Stimulated activated naive CD8-positive, alpha-beta T cell treated with anti-CD3 and anti-CD28 coated beads, Interleukin-15, Interleukin-2, amounts not matched to agents 100 U/mL and 50 U/mL, for 24 hours (primary cell): ENCODE measurements around the gene RINT1.
A peak's percentile ranks its signal among the peaks of the same experiment; 100 is the strongest.
"Not testable (repeated sequence)": the region's sequence is repeated elsewhere in the genome, so short reads cannot be mapped to it uniquely, and the experiment has no call there.

Experiments
- ATAC-seq: fragments of 150-1000 bp; cut with Tn5 transposase; one replicate; pipeline ENCODE4 v1.10.0; 2021
- DNase-seq: peaks from one replicate; pipeline ENCODE4 v3.0.0; 2021

Gene RINT1

GRCh38 chr7:105532709-105533460 is 884 bp downstream of the RINT1 start:
- no peak for ATAC-seq
- DNase-seq = no peak

GRCh38 chr7:105538339-105538738 is 6.3 kb downstream of the RINT1 start:
- DNase-seq (no peak), ATAC-seq (no peak)

DNA sequence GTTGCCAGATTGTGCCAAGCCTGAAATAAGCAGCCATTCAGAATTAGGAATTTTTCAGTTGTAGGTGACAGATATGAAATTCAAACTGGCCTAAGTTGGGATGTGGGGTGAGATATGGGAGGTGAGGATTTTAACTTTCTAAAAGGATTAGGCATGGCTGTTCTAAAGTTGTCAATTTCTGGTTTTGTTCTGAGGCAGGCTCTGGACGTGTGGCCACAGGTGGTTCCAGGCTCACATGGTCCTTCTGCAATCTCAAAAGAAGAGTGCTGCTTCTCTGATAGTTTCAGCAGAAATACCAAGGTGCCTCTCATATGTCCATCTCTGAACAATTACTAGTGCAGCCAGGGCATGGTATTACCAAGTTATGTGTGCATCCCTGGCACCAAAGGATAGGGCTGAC is 27.9 kb downstream of the RINT1 start:
- ATAC-seq (no peak), DNase-seq (no peak)

GRCh38 chr7:105565190-105565589 is 33.2 kb downstream of the RINT1 start:
- DNase-seq (no peak), ATAC-seq (no peak)

GRCh38 chr7:105567024-105567423 is 35.0 kb downstream of the RINT1 start:
- DNase-seq (no peak), ATAC-seq (no peak)

DNA sequence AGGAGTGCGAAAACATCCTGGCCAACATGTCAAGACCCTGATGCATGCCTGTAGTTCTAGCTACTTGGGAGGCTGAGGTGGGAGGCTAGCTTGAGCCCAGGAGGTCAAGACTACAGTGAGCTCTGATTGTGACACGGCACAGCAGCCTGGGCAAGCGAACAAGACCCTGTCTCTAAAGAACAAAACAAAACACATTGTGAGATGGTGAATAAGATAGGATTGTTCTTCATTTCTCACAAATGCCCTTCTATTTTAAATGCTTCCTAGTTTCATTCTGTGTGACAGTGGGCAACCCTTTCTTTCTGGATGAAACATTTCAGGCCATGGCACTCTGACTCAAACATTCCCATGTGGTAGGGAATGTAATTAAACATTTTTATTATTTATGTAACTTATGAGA is 35.8 kb downstream of the RINT1 start:
- DNase-seq (no peak), ATAC-seq (no peak)

DNA sequence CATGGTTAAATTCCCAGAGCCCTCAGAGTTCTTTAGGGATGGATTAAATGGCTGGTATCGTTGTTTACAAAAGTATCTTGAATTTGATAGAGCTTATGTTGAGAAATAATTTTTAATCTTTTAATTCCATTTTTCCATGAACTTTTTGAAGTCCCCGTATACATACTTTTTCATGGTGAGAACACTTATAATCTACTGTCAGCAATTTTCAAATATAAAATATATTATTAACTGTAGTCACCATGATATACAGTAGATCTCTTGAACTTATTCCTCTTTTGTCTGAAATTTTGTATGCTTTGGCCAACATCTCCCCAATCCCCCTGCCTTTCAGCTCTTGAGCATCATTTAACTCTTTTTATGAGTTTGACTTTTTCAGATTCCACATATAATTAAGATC is 39.9 kb downstream of the RINT1 start:
- no peak for ATAC-seq

DNA sequence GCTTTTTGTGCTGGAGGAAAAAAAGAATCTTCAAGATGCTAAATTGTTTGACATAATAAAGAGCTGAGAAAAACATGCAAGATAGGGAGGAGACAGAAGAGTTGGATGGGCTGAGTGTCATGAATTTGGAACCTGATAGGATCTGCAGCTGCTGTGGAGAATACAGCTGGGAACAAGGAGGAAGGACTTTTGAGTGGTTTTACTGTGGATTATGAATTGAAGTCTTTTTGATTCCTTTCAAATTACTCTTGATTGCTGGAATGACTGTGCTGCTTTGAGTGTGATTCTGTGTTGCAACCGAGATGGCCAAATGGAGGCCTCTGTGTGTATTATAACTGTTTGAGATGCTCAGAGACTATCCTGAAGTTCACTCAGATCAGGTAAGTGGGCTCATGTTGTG is 45.2 kb downstream of the RINT1 start:
- ATAC-seq = no peak

More for the DNA sequence above, 39.9 kb downstream of the RINT1 start:
- DNase-seq = no peak

DNA sequence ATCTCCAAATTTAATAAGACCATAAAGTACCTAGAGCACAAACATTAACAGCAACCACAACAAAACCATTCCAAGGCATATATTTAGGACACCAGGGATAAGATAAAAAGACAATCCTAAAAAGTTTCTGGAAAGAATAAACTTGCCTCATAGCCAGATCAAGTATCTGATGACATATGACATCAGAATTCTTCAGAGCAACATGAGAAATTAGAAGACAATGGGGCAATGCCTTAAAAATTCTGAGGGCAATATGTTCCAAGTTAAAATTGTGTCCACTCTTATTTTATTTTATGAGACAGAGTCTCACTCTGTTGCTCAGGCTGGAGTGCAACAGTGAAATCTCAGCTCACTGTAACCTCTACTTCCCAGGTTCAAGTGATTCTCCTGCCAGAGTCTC is 46.5 kb downstream of the RINT1 start:
- DNase-seq (no peak), ATAC-seq (no peak)

More for the DNA sequence above, 45.2 kb downstream of the RINT1 start:
- no peak for DNase-seq

DNA sequence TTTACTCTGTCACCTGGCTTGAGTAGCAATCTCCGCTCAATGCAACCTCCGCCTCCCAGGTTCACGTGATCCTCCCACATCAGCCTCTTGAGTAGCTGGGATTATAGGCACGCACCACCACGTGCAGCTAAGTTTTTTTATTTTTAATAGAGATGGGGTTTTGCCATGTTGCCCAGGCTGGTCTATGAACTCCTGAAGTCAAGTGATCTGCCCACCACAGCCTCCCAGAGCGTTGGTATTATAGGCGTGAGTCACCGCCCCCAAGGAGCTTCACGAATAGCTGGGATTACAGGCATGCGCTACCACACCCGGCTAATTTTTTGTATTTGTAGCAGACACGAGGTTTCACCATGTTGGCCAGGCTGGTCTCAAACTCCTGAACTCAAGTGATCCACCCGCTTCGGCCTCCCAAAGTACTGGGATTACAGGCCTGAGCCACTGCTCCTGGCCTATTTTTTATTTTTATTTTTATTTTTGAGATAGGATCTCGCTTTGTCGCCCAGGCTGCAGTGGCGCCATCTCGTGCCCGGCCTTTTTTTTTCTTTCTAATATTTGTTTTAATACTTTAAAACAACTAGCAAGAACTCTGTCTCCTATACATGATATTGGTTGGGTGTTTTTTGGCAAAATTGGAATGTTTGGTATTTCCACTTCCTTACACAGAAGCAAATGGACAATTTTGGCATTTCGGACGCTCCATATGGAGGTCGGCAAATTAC is 48.2 kb downstream of the RINT1 start:
- ATAC-seq (no peak), DNase-seq (no peak)

DNA sequence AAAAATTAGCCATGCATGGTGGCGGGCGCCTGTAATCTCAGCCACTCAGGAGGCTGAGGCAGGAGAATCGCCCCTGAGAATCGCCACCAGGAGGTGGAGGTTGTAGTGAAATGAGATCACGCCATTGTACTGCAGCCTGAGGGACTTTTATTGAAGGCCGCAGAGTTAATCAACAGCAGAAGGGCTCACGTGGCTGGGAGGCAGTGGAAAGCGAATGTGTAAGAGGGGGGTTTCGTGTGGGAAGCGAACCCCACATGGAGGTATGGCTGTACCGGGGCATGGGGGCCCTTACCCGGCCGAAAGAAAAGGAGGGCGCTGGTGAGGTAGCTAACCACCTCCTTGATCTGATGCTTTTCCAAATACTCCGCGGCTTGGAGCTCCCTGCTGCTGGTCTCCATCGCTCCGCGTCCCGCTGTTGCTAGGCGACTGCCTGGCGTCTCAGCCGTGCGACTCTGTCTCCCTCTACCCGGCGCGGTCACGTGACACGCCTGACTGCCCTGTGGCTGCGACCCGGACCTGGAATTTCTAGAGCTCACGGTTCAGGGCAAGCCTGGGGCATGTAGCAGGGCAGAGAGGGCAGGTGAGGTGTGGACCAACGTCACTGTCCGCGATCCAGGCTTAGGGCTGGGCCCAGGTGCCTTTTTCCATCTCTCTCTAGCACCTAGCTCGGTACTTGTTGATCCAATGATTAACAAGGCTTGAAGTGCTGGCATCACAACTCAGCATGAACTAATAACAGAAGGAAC is 49.2 kb downstream of the RINT1 start, which contains the start of gene EFCAB10:
EFCAB10 (minus strand) TSS at position 428 of the 746 bp plus-strand sequence; CDS start at position 398, 30 bp downstream.
- ATAC-seq = peak; percentile 80
- DNase-seq = peak; percentile 67

DNA sequence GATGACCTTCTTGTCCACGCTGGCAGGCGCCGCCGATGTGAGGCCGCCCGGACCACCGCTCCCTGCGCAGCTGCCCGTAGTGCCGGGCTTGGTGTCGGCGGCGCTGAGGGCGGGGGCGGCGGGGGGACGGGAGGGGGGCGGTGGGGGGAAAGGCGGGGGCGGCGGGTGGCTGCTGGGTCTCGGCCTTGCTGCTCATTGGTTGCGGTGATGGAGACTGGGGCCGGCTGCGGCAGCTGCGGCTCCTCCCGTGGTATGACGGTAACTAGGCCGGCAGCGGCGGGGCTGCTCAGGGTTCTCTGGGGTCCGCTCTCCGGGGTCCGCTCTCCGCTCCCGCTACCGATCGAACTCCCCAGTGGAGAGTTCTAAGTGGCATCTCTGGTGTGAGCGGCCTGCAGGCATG is 51.1 kb downstream of the RINT1 start:
- no peak for DNase-seq
- ATAC-seq = no peak

DNA sequence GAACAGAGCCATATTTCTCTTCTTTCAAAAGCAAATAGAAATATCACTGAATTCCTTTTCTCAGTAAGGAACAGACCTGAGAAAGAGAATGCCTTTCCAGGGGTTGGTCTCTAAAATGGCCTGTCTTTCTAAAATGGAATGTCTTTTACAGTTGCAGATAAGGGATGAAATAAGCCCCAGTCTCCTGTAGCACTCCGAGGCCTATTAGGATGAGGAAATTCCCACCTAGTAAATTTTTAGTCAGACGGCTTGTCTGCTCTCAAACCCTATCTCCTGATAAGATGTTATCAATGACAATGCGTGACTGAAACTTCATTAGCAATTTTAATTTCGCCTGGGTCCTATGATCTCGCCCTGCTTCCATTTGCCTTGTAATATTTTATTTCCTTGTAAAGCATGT is 52.2 kb downstream of the RINT1 start:
- no peak for DNase-seq
- ATAC-seq = no peak

GRCh38 chr7:105585850-105586500 is 54.0 kb downstream of the RINT1 start:
- ATAC-seq (no peak), DNase-seq (no peak)

DNA sequence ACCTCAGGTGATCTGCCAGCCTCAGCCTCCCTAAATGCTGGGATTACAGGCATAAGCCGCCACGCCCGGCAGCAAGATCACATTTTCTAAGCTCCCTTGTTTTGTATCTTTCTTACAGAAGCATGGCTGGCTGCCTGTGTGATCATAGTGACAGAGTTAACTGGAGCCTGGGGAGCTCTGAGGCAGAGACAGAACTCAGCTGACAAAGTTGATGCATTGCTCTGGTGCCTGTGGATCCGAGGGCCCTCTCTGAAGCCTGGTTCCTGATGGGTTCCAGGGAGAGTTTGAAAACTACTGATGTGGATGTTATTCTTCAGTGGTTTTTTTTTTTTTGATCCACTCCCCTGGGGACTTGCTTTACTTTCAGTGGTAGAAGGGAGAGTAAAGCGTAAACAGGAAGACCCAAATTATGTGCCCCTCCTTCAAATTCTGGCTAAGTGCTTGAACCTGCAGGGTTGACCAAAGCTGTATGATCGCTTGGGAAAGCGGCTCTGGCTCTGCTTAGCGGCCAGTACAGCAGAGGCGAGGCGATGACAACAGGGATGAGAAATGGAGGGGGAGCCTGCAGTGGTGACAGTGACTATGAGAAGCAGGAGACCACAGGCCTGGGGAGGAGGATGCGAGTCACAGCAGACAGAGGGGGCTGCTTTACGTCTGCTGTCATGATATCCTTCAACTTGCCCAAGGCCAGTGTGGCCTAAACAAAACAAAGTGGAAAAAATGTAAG is 56.1 kb downstream of the RINT1 start:
- DNase-seq (peak; percentile 21), ATAC-seq (peak; percentile 61)

DNA sequence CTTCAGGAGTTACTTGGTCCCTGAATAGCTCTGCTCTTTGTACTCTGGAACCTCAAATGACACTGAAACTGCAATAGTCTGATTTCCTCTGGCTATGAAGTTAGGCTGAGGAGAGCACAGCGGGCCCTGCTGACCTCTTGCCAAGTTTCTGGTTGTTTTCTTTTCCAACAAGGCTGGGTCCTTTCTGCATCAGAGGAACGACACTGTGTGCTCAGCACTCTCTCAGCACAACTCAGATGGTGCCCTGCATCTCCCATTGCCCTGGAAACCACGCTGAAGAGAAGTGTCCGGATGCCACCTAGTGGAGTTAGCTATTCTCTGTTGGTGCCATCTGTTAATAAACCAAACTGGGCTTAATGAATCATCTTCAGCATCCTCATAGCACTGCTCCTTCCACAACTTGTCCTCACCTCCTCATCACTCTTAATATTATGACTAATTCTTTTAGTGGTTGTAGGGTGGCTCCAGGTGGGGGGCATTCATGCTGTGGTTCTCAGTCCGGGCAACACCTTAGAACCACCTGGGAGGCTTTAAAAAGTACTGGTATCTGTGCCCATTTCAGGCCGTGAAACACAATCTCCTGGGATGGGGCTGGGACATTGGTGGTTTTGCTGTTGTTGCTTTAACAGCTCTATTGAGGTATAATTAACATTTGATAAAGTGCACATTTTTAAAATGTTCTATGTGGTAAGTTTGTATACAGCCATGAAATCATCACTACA is 57.5 kb downstream of the RINT1 start:
- peak; percentile 92 for ATAC-seq
- DNase-seq = peak; percentile 53

DNA sequence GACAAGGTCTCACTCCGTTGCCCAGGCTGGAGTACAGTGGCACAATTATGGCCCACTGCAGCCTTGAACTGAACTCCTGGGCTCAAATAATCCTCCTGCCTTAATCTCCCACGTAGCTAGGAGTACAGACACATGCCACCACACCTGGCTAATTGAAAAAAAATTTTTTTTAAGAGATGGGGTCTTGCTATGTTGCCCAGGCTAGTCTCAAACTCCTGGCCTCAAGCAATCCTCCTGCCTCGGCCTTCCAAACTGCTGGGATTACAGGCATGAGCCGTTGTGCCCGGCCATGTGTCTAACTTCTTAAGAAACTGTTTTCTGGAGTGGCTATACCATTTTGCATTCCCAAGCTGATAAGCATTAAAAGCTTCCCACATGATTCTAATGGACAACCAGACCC is 58.8 kb downstream of the RINT1 start:
- DNase-seq (no peak), ATAC-seq (no peak)

DNA sequence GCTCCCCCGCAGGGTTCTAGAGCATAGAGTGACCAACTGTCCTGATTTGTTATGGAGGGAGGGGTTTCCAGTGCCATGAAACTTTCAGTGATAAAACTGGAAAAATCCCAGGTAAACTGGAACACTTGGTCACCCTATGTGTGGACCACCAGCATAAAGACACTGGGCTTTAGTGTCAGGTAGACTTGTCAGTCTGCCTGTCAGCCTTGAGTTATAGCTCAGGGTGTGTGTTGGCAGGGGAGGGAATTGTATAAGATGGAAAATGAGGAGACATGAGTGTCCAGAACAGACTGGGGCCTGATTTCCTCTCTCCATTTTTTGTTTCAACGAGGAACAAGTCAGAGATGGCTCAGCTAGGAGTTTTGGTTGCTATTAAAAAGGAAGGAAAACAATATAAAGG is 59.5 kb downstream of the RINT1 start:
- ATAC-seq = no peak
- no peak for DNase-seq

DNA sequence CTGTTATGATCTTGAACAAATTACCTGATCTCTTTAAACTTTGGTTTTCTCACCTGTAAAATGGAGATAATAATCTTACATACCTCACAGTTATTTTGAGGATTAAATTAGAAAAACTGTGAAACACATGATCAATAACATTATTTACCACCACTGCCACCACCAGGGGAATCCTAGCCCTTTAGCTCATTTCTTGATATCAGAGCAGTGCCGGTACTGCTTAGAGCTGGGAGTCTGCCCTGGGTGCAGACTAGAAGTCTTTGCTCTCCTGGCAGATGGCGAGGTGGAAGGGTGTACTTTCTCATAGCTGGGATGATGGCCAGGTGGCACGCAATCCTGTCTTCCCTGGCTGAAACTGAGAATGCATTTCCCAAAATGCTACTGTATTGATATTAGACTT is 62.0 kb downstream of the RINT1 start:
- ATAC-seq = no peak
- no peak for DNase-seq

- ATAC-seq = no peak
- no peak for DNase-seq
These were observed 64.9 kb downstream of the RINT1 start for GRCh38 chr7:105596866-105597265.

GRCh38 chr7:105599080-105599479 is 67.1 kb downstream of the RINT1 start:
- not testable (repeated sequence) for DNase-seq, ATAC-seq
